Measurements from ENCODE around the gene SYNPO.

Gene SYNPO

GRCh38 chr5:150607991-150608390 lies 32.5 kb upstream of the SYNPO start:
- DNase-seq, result no peak

DNA sequence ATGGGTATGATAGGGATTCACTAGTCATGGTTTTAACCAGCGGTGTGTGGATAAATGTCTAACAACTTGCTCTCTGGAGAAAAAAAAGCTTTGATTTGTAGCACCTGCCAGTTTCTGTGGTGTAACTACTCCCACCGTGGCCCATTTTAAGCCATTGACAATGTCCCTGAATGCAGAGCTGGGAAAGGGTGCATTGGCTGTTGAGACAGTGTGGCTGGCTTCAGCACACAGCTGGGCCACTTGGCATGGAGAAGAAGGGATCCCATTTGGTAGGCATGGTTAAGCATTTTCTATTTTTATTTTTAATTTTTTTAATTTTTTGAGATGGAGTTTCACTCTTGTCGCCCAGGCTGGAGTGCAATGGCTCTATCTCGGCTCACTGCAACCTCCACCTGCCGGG lies 31.5 kb upstream of the SYNPO start:
- DNase-seq, result no peak

GRCh38 chr5:150609843-150610584 lies 30.4 kb upstream of the SYNPO start:
- no peak for DNase-seq

DNA sequence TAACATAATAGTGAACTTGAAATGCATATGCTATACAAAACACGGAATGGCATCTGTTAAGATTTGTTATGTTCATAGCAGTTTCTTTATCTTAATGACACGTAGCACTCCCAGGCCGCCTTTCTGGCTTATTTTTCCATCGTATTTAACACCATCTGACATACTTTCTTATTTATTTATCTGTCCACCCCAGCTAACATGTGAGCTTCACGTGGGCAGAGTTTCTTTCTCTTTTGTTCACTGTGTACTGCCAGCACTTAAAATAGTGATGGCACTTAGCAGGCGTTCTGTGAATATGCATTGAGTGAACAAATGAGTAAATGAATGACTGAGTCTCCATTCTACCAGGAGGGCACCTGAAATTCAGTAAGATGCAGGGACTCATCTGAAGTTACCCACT lies 29.4 kb upstream of the SYNPO start:
- no peak for DNase-seq

DNA sequence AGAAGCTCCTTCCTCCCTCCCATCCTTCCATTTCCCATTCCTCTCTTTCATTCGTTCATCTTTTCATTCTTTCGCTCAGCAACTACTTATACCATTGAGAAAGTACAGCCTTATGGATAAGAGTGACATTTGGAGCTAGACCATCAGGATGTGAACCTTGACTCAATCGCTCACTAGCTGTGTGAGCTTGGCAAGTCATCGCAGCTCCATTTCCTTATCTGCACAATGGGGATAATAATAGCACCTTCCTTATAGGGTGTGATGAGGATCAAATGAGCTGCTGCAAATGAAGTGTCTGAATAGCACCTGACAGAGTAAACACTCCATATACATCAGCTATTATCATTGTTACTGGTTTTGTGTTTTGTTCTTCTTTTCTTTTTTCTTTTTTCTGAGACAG lies 28.1 kb upstream of the SYNPO start:
- no peak for DNase-seq

DNA sequence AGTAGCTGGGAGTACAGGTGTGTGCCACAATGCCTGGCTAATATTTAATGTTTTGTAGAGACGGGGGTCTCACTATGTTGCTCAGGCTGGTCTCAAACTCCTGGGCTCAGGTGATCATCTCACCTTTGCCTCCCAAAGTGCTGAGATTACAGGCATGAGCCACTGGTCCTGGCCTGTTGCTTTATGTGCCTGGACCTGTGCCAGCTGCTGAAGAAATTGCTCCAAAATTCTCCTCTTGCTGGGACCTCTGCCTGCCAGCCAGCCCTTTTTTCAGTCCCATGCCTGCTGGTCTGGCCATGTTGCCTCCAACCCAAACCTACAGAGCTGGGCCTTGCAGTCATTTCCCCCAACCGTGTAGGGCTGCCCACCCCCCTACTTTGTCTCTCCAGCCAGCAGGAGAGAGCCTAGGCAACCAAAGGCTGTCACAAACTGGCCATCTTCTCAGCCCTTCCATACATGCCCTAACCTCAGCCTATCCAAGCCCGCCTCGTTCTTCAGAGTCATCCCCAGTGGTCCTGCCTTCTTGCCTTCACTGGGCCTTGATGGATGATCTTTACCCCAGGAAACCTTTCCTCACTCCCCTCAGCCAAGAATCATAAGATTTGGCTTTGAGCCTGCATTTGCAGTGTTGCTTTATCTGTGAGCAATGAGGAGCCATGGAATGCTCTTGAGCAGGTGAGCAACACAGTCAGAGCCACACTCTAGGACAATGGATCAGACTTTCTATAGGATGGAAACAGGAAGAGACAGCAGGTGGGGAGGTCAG lies 27.4 kb upstream of the SYNPO start:
- no peak for DNase-seq

DNA sequence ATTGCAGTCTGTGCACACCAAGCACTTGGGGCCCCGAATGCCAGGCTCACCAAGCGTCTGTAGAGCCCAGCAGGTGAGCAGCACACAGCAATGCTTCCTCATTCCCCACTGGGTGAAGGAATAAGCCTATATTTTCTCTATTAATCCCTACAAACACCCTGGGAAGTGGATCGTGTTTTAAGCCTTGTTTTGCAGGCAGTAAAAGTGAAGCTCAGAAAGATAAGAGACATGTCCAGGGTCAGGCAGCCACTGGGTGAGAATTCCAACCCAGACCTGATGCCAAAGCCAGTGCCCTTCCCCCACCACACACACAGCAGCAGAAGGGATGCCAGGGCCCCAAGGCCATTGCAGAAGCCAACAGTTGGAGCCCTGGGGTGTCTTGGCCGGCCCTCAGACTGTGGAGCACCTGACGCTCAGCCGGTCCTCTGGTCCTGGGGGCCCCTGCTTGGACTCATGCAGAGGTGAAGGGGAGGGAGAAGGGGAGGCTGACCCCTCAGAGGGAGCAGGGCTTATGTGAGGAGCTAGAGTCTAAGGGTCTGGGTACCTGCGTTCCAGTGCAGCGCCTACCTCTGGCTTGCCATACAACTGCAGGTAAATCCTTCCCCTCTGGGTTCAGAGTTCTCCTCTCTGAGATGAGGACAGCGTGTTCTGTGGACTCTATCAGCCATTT lies 26.3 kb upstream of the SYNPO start:
- no peak for DNase-seq

GRCh38 chr5:150614661-150615060 lies 25.8 kb upstream of the SYNPO start:
- DNase-seq, result no peak

- peak; percentile 42 for DNase-seq
Observed at GRCh38 chr5:150615141-150615699, 25.2 kb upstream of the SYNPO start.

- no peak for DNase-seq
Observed at GRCh38 chr5:150616024-150616470, 24.4 kb upstream of the SYNPO start.

- DNase-seq, result no peak
Observed at GRCh38 chr5:150616506-150616905, 24.0 kb upstream of the SYNPO start.

DNA sequence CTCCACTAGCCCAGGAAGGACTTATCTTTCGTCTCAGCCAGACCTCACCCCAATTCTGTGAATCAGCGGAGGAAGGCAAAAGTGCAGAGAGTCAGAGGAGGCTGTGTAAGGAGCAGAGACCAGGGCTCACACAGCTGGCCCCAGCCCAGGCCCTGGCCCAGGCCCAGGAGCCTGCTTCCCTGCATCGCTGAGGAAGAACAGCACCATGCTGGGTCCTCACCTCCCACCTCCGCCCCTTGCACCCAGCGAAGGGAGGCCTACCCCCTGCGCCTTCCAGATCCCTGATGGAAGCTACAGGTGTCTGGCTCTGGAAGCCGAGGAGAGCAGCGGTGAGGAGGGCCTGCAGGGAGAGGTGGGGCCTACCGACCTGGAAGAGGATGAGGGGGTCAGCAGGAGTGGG lies 22.3 kb upstream of the SYNPO start:
- no peak for DNase-seq

DNA sequence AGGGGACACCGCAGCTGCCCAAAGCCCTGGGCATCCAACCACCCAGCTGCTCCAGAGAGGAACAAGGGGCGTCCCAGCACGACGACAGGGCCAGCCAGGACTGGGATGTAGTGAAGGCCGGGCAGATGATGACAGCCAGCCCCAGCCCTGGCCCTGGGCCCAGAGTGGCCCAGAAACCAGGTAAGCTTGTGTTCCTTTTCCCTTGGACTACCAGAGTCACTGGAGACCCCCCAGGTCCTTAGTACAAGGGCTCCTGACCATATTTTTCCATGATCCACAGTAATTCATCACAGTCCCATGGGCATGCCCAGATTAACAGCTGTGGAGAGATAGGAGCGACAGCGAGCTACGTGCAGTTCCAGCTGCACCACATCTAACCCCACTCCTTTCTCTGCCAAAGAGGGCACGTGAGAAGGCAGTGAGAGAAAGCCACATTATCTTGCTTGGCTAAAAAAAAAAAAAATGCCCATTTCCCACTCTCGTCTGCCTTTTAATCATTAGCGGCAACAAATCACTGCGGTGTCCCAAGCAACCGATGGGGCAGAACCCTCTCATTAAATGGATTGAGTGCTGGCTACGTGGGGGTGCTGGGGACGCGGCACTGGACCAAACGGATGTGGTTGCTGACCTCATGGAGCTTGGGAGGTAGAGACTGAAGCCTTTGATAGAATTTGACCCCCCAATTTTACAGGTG lies 21.7 kb upstream of the SYNPO start:
- no peak for DNase-seq

DNA sequence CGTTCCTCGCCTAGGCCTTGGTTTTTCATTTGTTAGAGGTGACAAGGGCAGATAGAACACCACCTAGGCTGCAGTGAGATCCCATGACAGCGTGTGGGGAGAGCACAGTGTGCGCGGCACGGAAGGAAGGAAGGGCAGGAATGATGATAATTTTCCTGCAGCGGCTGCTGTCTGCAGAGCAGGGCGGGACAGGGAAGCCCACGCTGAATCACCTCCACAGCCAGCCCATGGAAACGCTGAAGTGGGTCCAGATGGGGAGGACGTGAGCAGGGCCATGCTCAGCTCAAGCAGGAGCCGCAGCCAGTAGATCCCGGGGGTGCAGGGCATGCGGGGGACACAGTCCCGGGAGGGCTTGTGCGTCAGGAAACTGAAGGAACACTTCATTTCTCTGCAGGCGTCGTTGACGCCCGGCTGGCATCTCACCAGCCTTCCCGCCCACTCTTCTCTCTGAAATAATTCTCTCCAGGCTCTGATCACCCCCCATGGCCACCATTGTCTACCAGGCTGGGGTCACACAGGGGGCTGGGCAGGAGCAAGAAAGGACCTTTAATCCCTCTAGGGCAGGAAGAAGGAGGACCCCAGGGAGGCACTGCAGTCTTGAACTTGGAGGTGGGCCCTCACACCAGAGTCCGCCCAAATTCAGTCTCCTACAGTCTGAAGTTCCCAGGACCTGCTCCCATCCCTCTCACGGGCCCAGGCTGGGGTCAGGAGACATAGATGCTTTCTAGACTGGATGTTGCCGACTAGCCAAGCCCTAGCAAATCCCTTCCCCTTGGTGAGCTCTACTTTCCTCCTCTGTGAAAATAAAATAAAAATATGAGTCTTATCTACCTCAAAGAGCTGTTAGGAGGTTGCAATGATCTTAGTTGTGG lies 20.9 kb upstream of the SYNPO start:
- DNase-seq, result peak; percentile 63

GRCh38 chr5:150621301-150621700 lies 19.2 kb upstream of the SYNPO start:
- no peak for DNase-seq

- no peak for DNase-seq
Observed at GRCh38 chr5:150622157-150622556, 18.3 kb upstream of the SYNPO start.

DNA sequence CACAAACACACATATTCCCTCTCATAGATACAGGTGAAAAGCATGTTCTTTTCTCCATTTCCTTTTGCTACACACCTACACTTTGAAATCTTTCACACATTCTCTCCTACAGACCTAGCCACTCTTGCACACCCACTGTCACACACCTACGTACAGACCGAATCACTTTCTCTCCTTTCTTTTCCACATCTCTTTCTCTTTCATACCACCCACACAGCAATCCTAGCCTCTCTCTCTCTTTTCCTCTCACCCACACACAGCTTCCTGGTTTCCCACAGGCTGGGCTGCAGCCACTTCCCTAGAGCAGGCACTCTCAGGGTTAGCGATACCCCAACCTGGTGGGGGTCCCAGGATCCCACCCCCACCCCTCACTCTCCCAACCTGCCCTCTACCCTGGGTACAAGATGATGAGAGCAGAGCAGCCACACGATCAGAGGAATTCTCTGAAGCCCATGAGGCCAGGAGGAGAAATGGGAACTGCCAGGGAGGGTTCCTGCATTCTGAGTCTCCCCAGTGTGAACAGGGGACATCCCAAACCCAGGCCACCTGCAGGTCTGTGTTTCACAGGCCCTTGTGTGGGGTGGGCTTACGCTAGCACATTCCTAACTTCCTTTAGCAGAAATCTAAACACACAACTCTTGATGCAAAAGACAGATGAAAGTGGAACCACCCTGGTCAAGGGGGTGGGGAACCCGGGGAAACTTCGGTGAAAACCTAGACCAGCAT lies 17.1 kb upstream of the SYNPO start:
- DNase-seq, result no peak

DNA sequence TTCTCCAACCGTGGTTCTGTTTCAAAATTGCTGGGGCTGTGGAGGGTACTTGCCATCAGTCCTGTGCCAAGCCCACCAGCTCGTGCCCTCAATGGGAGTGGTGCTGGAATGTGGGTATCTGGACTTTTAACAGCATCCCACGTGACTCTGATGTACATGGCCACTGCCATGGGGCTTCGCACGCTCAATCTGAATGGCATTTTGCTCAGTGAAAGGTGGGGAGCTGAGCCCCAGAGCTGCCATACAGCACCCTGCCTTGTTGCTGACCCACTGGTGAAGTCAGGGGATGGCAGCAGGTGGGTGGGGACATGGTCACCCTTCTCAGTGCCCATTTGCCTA lies 16.6 kb upstream of the SYNPO start:
- no peak for DNase-seq

DNA sequence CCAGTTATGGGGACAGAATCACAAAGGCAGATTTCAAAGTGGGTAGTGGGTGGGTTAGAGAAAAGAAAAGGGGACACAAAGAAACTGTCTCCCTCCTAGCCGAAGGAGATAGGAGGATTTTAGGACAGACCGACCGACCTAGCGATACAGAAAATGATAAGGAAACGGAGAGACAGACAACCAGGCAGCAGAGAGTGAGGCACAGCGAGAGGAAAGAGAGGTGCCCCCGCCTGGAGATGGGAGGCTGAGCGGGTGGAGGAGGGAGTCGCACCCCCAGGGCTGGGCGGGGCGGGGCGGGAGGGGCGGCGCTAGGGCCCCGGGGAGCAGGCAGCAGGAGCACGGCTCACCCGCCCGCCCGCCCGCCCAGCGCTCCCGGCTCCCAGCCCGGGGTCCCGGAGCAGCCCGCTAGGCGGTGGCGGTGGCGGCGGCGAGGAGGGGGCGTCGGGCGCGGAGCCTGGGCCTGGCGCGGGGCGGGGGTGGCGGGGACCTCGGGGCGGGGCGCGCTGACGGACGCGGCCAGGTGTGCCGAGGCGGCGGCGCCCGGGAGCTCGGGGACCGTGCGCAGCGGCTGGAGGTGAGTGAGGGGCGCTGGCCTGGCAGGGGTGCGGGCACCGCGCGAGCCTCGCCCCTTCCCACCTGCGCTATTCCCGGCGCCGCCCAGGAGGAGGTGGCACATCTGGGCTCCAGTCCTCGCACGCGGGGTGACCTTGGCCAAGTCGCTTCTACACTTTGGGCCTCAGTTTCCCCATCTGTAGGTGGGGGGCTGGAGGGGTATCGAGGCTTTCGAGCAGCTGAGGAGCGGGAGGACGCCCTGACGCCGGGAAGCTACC lies 15.9 kb upstream of the SYNPO start:
- DNase-seq, result no peak

DNA sequence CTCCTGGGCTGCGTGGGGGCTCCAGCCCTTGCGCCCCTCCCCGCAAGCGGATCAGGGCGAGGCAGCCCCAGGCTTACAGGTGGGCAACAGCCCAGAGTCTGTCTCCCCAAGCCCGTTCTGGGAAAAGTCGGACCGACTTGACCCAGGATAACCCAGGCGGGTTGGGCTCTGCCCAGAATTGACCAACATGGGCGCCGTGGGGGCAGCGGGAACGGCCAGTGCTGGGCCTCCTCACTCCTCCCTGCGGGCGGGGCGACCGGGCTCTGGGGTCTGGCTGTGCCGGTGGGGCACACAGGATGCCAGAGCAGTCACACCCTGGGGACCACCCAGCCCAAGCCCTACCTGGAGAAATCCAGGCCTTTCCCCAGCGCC lies 15.3 kb upstream of the SYNPO start:
- DNase-seq, result no peak
